H9 (cell line): ENCODE results near the gene CADPS. TPM values are rescaled to one million over a fixed set of nuclear protein-coding genes. Genes with fewer than 3 reads are reported as not detected.

Source experiments
- DNase-seq: peaks from one replicate; pipeline ENCODE4 v3.0.0-alpha.2; 2017
- H2AFZ ChIP-seq: one replicate; pipeline ENCODE4 v1.6.1; 2013; ENCODE audit warnings: mild to moderate bottlenecking, low read length, control low read depth, moderate library complexity
- H2AK5ac ChIP-seq: 2 replicates; pipeline ENCODE4 v1.6.1; 2013; ENCODE audit warnings: low read length, control low read depth, mixed read lengths; ENCODE audit not compliant: insufficient read length
- H2BK120ac ChIP-seq: one replicate; pipeline ENCODE4 v1.6.1; 2013; ENCODE audit warnings: low read depth, mild to moderate bottlenecking, low read length, control low read depth, inconsistent platforms; ENCODE audit not compliant: poor library complexity, severe bottlenecking
- H2BK12ac ChIP-seq: 2 replicates; pipeline ENCODE4 v1.6.1; 2013; ENCODE audit warnings: low read length, control low read depth, mixed read lengths, low read depth; ENCODE audit not compliant: insufficient read length
- H2BK15ac ChIP-seq: 2 replicates; pipeline ENCODE4 v1.6.1; 2013; ENCODE audit warnings: low read depth, low read length, control low read depth
- H2BK20ac ChIP-seq: one replicate; pipeline ENCODE4 v1.6.1; 2013; ENCODE audit warnings: low read depth, mild to moderate bottlenecking, low read length, control low read depth, inconsistent platforms; ENCODE audit not compliant: poor library complexity, severe bottlenecking
- H2BK5ac ChIP-seq: 2 replicates; pipeline ENCODE4 v1.6.1; 2013; ENCODE audit warnings: low read length, control low read depth, mixed read lengths; ENCODE audit not compliant: insufficient read length
- H3K14ac ChIP-seq: 2 replicates; pipeline ENCODE4 v1.6.1; 2013; ENCODE audit warnings: low read length, control low read depth; ENCODE audit not compliant: insufficient read depth
- H3K18ac ChIP-seq: 2 replicates; pipeline ENCODE4 v1.6.1; 2013; ENCODE audit warnings: low read depth, mild to moderate bottlenecking, mixed read lengths, low read length, control low read depth; ENCODE audit not compliant: insufficient read length
- H3K23ac ChIP-seq: 2 replicates; pipeline ENCODE4 v1.6.1; 2013; ENCODE audit warnings: low read length, control low read depth, mixed read lengths, low read depth; ENCODE audit not compliant: insufficient read length
- H3K23me2 ChIP-seq: 2 replicates; pipeline ENCODE4 v1.6.1; 2013; ENCODE audit warnings: low read depth, mild to moderate bottlenecking, mixed read lengths, low read length, control low read depth; ENCODE audit not compliant: insufficient read length, poor library complexity, severe bottlenecking
- H3K27ac ChIP-seq: 2 replicates; pipeline ENCODE4 v1.5.1; 2013; ENCODE audit warnings: low read length, control low read depth, mixed read lengths, low read depth; ENCODE audit not compliant: insufficient read length
- H3K27me3 ChIP-seq: 2 replicates; pipeline ENCODE4 v1.6.1; 2013; ENCODE audit warnings: low read length, control low read depth, inconsistent platforms; ENCODE audit not compliant: insufficient read depth
- H3K4ac ChIP-seq: 2 replicates; pipeline ENCODE4 v1.6.1; 2013; ENCODE audit warnings: low read depth, mild to moderate bottlenecking, control low read depth, inconsistent platforms, low read length, moderate library complexity
- H3K4me1 ChIP-seq: 2 replicates; pipeline ENCODE4 v1.6.1; 2013; ENCODE audit warnings: low read length, control low read depth, inconsistent platforms; ENCODE audit not compliant: insufficient read depth
- H3K4me2 ChIP-seq: 2 replicates; pipeline ENCODE4 v1.6.1; 2013; ENCODE audit warnings: low read length, control low read depth, mixed read lengths; ENCODE audit not compliant: insufficient read length, insufficient read depth
- H3K56ac ChIP-seq: 2 replicates; pipeline ENCODE4 v1.6.1; 2013; ENCODE audit warnings: low read depth, mild to moderate bottlenecking, mixed read lengths, low read length, control low read depth; ENCODE audit not compliant: insufficient read length
- H3K79me1 ChIP-seq: 2 replicates; pipeline ENCODE4 v1.6.1; 2013; ENCODE audit warnings: low read depth, mild to moderate bottlenecking, moderate library complexity, low read length, control low read depth, inconsistent platforms; ENCODE audit not compliant: insufficient read depth, poor library complexity, severe bottlenecking
- H3K79me2 ChIP-seq: 2 replicates; pipeline ENCODE4 v1.6.1; 2013; ENCODE audit warnings: low read length, control low read depth, inconsistent platforms; ENCODE audit not compliant: insufficient read depth
- H3K9ac ChIP-seq: 2 replicates; pipeline ENCODE4 v1.6.1; 2013; ENCODE audit warnings: low read length, control low read depth, mixed read lengths; ENCODE audit not compliant: insufficient read length; ENCODE audit errors: extremely low read depth
- H3K9me3 ChIP-seq: one replicate; pipeline ENCODE4 v1.6.1; 2013; ENCODE audit warnings: low read depth, low read length, inconsistent platforms; ENCODE audit not compliant: control insufficient read depth
- H3T11ph ChIP-seq: one replicate; pipeline ENCODE4 v1.6.1; 2013; ENCODE audit warnings: mild to moderate bottlenecking, low read length, control low read depth, inconsistent platforms
- H4K20me1 ChIP-seq: one replicate; pipeline ENCODE4 v1.6.1; 2013; ENCODE audit not compliant: control insufficient read depth, insufficient read length, insufficient read depth
- H4K5ac ChIP-seq: 2 replicates; pipeline ENCODE4 v1.6.1; 2013; ENCODE audit warnings: low read depth, mild to moderate bottlenecking, mixed read lengths, low read length, control low read depth; ENCODE audit not compliant: insufficient read length
- H4K8ac ChIP-seq: replicated peaks from 2 replicates; pipeline ENCODE4 v1.6.1; 2013; ENCODE audit warnings: low read length, control low read depth, mixed read lengths, low read depth; ENCODE audit not compliant: insufficient read length
- H4K91ac ChIP-seq: 2 replicates; pipeline ENCODE4 v1.6.1; 2013; ENCODE audit warnings: low read depth, mild to moderate bottlenecking, moderate library complexity, mixed read lengths, low read length, control low read depth; ENCODE audit not compliant: insufficient read length
- H3K27ac Mint-ChIP-seq, 3 experiments: 2 replicates in 2 of 3; 3 replicates in 1 of 3; pipeline ENCODE4 v1.8.0; 2020 to 2021; ENCODE audit warnings: mixed read lengths in 3 of 3, mild to moderate bottlenecking in 1 of 3, moderate library complexity in 1 of 3
- H3K27me3 Mint-ChIP-seq: 2 replicates; pipeline ENCODE4 v1.8.0; 2021; ENCODE audit warnings: low read depth, mild to moderate bottlenecking, moderate library complexity, mixed read lengths
- H3K36me3 Mint-ChIP-seq, 3 experiments: 2 replicates in 2 of 3; 3 replicates in 1 of 3; pipeline ENCODE4 v1.8.0; 2020 to 2021; ENCODE audit warnings: low read depth in 3 of 3, mixed read lengths in 3 of 3; ENCODE audit not compliant: insufficient read depth in 1 of 3
- H3K4me1 Mint-ChIP-seq, 2 experiments: 2 replicates each; pipeline ENCODE4 v1.8.0; 2020; ENCODE audit warnings: mixed read lengths in 2 of 2
- H3K4me3 Mint-ChIP-seq, 2 experiments: 2 replicates in 1 of 2; 3 replicates in 1 of 2; pipeline ENCODE4 v1.8.0; 2020 to 2021; ENCODE audit warnings: mild to moderate bottlenecking in 2 of 2, mixed read lengths in 2 of 2, moderate library complexity in 1 of 2
- H3K9me3 Mint-ChIP-seq, 2 experiments: 2 replicates in 1 of 2; 3 replicates in 1 of 2; pipeline ENCODE4 v1.8.0; 2020; ENCODE audit warnings: mild to moderate bottlenecking in 2 of 2, mixed read lengths in 2 of 2, moderate library complexity in 1 of 2
- CTCF ChIP-seq: fragments of 200-600 bp; sonication (generic); conservative IDR thresholded peaks from 3 replicates; pipeline ENCODE4 v1.8.0; 2021; ENCODE audit warnings: antibody characterized with exemption, mild to moderate bottlenecking
- WGBS: extraction: QIAGEN DNeasy Blood & Tissue Kit; methylation state at CpG from one replicate; pipeline ENCODE4 v1.1.7; 2013; ENCODE audit warnings: missing lambda C conversion rate, low lambda C conversion rate, mixed read lengths; ENCODE audit not compliant: insufficient read length; ENCODE audit errors: extremely low coverage; 5-methylcytosine and 5-hydroxymethylcytosine counted together
- total RNA-seq: library from RNA; stranded (reverse); gene quantifications from 2 replicates; pipeline ENCODE4 v1.2.1, GENCODE V29; 2021

CADPS gene
- total RNA-seq, 1 experiment from 2014 or later: 6.6 TPM

- H3K27ac Mint-ChIP-seq: no peak overlapping the region
Measured at GRCh38 chr3:62749130-62749529, 126.1 kb downstream of the CADPS start.

More at GRCh38 chr3:62749130-62749529, 126.1 kb downstream of the CADPS start:
- no peak overlapping the region for H4K8ac ChIP-seq
- WGBS: no CpG with 5 or more reads among the region's 4 CpGs
- no peak overlapping the region for H2BK5ac ChIP-seq
- H2BK15ac ChIP-seq: no peak overlapping the region
- no peak overlapping the region for H3K56ac ChIP-seq
- no peak for DNase-seq
- H2BK120ac ChIP-seq: no peak overlapping the region
- H2AFZ ChIP-seq: no peak overlapping the region
- no peak overlapping the region for H4K91ac ChIP-seq
- H3K9ac ChIP-seq: no peak overlapping the region
- Mint-ChIP-seq H3K27me3 (no peaks in the 10 kb centered on the region), H3K4me3 (no peak overlapping the region), H3K4me1 (no peaks in the 10 kb centered on the region), H3K36me3 (no peaks in the 10 kb centered on the region), H3K9me3 (no peaks in the 10 kb centered on the region)
- no peak overlapping the region for H3K4ac ChIP-seq
- no peak overlapping the region for H2BK12ac ChIP-seq
- no peak overlapping the region for H3K4me2 ChIP-seq
- H3T11ph ChIP-seq: no peak overlapping the region
- H4K20me1 ChIP-seq: no peaks in the 10 kb centered on the region
- H3K79me2 ChIP-seq: no peaks in the 10 kb centered on the region
- no peak overlapping the region for H2BK20ac ChIP-seq
- no peak overlapping the region for H4K5ac ChIP-seq
- no peaks in the 10 kb centered on the region for H3K27me3 ChIP-seq
- no peak for TF ChIP-seq CTCF
- H3K18ac ChIP-seq: no peak overlapping the region
- no peaks in the 10 kb centered on the region for H3K9me3 ChIP-seq
- no peak overlapping the region for H3K14ac ChIP-seq
- H2AK5ac ChIP-seq: no peak overlapping the region
- no peaks in the 10 kb centered on the region for H3K23me2 ChIP-seq
- no peak overlapping the region for H3K23ac ChIP-seq
- no peaks in the 10 kb centered on the region for H3K79me1 ChIP-seq
- H3K4me1 ChIP-seq: no peaks in the 10 kb centered on the region
- no peak overlapping the region for H3K27ac ChIP-seq
